GM13977 (cell line): ENCODE results near the gene SLC36A4.
"Not testable (repeated sequence)": the region's sequence is repeated elsewhere in the genome, so short reads cannot be mapped to it uniquely, and the experiment has no call there.

Experiments used
- DNase-seq: peaks from one replicate; pipeline ENCODE4 v3.0.0; 2012; ENCODE audit warnings: low spot score
- in situ Hi-C: fragments of 300-500 bp; cut with MboI; formaldehyde crosslinking; loops from one replicate; pipeline ENCODE4 v1.12.0; 2022; ENCODE audit warnings: low sequenced_read_pairs, low pct_unique_long_range_greater_than_20kb, mixed read lengths, inconsistent platforms; ENCODE audit not compliant: unreplicated experiment
- TF ChIP-seq, protein P1 (sequence below): IDR thresholded peaks from 2 replicates; pipeline ENCODE4 v1.5.1; 2012; ENCODE audit warnings: mild to moderate bottlenecking, control low read depth; ENCODE audit not compliant: insufficient read depth; ENCODE audit errors: extremely low read depth, missing control alignments

The SLC36A4 gene

DNA sequence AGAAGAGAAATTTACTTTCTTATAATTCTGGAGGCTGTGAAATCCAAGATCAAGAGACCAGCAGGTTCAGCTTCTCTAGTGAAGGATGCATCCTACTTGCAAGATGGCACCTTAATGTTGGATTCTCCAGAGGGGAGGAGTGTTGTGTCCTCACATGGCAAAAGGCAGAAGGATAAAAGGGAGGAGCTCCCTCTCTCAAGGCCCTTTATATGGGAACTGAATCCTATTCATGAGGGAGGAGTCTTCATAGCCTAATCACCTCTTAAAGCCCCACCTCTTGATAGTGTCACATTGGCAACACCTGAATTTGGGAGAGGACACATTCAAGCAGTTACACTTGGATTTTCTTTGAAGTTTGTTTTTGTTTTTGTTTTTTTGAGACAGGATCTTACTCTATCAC lies 79.5 kb downstream of the SLC36A4 start:
- TF ChIP-seq, protein P1, sequence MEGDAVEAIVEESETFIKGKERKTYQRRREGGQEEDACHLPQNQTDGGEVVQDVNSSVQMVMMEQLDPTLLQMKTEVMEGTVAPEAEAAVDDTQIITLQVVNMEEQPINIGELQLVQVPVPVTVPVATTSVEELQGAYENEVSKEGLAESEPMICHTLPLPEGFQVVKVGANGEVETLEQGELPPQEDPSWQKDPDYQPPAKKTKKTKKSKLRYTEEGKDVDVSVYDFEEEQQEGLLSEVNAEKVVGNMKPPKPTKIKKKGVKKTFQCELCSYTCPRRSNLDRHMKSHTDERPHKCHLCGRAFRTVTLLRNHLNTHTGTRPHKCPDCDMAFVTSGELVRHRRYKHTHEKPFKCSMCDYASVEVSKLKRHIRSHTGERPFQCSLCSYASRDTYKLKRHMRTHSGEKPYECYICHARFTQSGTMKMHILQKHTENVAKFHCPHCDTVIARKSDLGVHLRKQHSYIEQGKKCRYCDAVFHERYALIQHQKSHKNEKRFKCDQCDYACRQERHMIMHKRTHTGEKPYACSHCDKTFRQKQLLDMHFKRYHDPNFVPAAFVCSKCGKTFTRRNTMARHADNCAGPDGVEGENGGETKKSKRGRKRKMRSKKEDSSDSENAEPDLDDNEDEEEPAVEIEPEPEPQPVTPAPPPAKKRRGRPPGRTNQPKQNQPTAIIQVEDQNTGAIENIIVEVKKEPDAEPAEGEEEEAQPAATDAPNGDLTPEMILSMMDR = no peak
- in situ Hi-C loops = no loop called here
- no peak for DNase-seq

GRCh38 chr11:93117565-93117964 lies 80.2 kb downstream of the SLC36A4 start:
- TF ChIP-seq, protein P1 = no peak
- DNase-seq = no peak
- in situ Hi-C loops = no loop called here

- TF ChIP-seq, protein P1 = no peak
- in situ Hi-C loops = no loop called here
- no peak for DNase-seq
Measured at GRCh38 chr11:93116641-93117441, 81.0 kb downstream of the SLC36A4 start.

DNA sequence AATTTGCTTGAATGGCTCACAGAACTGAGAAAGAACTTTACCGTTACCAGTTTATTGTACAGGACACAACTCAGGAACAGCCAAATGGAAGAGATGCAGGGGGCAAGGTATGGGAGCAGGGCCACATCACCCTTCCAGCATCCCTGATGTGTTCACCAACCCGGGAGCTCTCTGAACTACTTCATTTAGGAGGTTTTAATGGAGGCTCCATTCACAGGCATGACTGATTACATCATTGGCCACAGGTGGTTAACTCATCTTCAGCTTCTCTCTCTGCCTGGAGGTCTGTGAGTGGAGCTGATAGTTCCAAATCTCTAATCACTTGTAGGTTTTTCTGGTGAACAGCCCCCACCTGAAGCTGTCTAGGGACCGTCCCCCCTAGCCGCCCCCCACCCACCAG lies 83.5 kb downstream of the SLC36A4 start:
- TF ChIP-seq, protein P1 = no peak
- in situ Hi-C loops = no loop called here
- no peak for DNase-seq

DNA sequence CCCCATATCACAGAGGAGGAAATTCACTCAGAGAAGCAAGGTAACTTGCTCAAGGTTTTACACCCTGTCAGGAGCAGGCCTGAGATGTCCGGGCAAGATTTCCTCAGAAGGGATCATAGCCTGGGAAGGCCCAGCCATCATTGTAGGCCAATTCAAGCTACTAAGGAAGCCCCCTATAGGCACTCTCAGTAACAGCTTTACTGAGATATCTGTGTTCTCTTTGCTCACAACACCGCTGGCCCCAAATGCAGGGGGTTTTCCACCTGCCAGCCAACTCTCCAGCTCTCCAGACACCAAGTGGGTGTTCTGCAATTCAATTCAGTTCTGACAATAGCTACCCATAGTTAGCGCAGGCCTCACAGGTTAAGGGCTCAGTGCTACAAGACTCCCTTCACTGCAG lies 84.0 kb downstream of the SLC36A4 start:
- in situ Hi-C loops = no loop called here
- TF ChIP-seq, protein P1 = no peak
- no peak for DNase-seq

- in situ Hi-C loops = not testable (repeated sequence)
Measured at GRCh38 chr11:93111147-93111546, 86.6 kb downstream of the SLC36A4 start.

GRCh38 chr11:93100211-93100610 lies 97.6 kb downstream of the SLC36A4 start:
- in situ Hi-C loops = no loop called here
- TF ChIP-seq, protein P1 = no peak
- DNase-seq = no peak

More at GRCh38 chr11:93111147-93111546, 86.6 kb downstream of the SLC36A4 start:
- DNase-seq = not testable (repeated sequence)
